ENCODE measurements around the gene MYOG.

DNA sequence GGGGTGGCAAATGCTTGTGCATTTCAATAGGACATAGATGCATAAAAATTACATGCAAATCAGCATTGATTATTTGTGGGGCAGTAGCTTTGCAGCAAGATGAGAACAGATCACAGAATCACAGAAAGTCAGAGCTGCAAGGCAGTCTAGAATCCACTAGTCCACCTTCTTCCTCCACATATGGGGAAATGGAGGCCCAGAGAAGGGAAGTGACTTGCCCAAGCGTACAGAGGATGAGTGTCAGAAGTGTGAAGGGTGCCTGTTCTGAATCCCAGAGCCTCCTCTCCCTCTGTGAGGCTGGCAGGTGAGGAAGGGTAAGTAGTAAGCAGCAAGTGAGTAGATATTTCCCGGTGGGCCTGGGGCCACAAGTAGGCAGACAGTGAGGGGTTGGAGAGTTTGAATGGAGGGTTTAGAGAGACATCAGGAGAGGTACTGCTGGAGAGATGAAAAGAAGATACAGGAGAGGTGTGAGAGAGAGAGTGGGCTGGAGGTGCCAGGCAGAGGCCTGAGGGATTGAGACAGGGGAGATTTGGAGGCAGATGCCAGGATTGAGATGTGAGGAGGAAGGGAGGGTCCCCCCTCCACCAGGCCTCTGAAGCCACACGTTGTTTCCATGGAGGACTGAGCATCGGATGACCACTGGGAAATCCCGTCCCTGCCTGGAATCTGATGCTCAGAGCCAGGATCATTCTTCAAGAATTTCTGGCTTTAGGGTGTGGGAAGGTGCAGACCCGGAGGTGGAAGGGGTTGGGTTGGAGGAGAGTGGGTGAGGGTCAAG is 4.8 kb upstream of the MYOG start:
- TF ChIP-seq POLR2AphosphoS5 (IDR thresholded peaks at IDR 0.05; ENCODE audit: borderline replicate concordance, low read depth, low read length) (no peak), EZH2 (IDR thresholded peaks at IDR 0.05) (no peak)

Measured in SK-N-MC (cell line).